Suppressor macrophage treated with lipopolysaccharide for 1 hour (primary cell): ENCODE results near the gene FERMT1.
A peak's percentile ranks its signal among the peaks of the same experiment; 100 is the strongest.
"Not testable (repeated sequence)": the region's sequence is repeated elsewhere in the genome, so short reads cannot be mapped to it uniquely, and the experiment has no call there.

Experiments
- DNase-seq, 3 donors: peaks; one replicate each; pipeline ENCODE4 v3.0.0-alpha.2; 2020 to 2022

The FERMT1 gene

GRCh38 chr20:6038256-6038655 is 84.6 kb downstream of the FERMT1 start:
- DNase-seq, result no peak

- DNase-seq, result no peak
These were observed 85.7 kb downstream of the FERMT1 start for GRCh38 chr20:6037082-6037481.

- no peak for DNase-seq
These were observed 86.6 kb downstream of the FERMT1 start for GRCh38 chr20:6036213-6036612.

GRCh38 chr20:6034134-6034969 is 88.5 kb downstream of the FERMT1 start:
- no peak for DNase-seq

- not testable (repeated sequence) for DNase-seq
These were observed 89.9 kb downstream of the FERMT1 start for GRCh38 chr20:6032907-6033306.

- DNase-seq, result no peak
These were observed 92.3 kb downstream of the FERMT1 start for GRCh38 chr20:6030453-6031080.

GRCh38 chr20:6029538-6029937 is 93.3 kb downstream of the FERMT1 start:
- no peak for DNase-seq

GRCh38 chr20:6028818-6029217 is 94.0 kb downstream of the FERMT1 start:
- no peak for DNase-seq

GRCh38 chr20:6026051-6026450 is 96.8 kb downstream of the FERMT1 start:
- DNase-seq, result peak in 1 of 3 donors; percentile 18
